ENCODE data around the gene TMEM175.
A peak's percentile ranks its signal among the peaks of the same experiment; 100 is the strongest.

Gene TMEM175, protein sequence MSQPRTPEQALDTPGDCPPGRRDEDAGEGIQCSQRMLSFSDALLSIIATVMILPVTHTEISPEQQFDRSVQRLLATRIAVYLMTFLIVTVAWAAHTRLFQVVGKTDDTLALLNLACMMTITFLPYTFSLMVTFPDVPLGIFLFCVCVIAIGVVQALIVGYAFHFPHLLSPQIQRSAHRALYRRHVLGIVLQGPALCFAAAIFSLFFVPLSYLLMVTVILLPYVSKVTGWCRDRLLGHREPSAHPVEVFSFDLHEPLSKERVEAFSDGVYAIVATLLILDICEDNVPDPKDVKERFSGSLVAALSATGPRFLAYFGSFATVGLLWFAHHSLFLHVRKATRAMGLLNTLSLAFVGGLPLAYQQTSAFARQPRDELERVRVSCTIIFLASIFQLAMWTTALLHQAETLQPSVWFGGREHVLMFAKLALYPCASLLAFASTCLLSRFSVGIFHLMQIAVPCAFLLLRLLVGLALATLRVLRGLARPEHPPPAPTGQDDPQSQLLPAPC

DNA sequence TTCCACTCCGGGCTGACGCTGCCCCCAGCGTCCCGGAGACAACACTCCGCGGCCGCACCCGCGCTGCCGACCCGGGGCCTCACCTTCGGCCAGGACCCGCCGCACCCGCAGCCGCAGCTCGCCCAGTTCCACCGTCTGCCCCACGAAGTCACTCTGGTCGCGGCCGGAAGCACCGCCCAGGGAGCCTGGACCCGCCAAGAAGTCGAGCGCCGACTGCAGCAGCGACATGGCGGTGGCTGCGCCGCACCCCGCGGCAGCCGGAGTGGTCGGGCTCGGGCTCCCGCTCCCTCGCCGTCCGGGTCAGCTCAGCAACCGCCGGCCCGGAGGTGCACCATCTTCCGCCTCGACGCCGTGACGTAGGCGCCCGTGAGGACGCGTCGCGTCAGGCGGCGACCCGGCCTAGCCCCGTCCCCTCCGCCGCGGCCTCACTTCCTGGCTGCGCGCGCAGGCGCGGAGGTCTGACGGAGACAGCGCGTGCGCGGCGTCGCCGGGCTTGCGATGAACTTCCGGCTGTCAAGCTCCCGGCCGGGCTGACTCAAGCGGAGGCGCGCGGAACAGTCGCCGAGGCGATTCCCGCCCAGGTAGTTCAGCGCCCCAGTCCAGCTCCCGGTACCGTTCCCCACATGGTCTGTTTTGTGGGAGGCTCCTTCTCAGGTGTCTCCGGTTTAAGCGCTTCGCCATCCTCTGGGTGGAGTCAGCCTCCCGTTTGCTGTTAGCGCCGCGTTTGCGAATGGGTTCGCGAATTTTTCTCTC is at the start of gene TMEM175, which contains the start of gene GAK:
Gene TMEM175, plus strand, starts transcription at position 501 of the 753 bp plus-strand sequence. CDS start 15,280 bp downstream, outside the sequence.
Gene GAK, minus strand, starts transcription at position 357 of the 753 bp plus-strand sequence. Its CDS starts 129 bp downstream, at position 228.
- peak; percentile 100 for DNase-seq

- no peak for DNase-seq
Measured at GRCh38 chr4:882646-883045, 49.6 kb upstream of the TMEM175 start.

DNA sequence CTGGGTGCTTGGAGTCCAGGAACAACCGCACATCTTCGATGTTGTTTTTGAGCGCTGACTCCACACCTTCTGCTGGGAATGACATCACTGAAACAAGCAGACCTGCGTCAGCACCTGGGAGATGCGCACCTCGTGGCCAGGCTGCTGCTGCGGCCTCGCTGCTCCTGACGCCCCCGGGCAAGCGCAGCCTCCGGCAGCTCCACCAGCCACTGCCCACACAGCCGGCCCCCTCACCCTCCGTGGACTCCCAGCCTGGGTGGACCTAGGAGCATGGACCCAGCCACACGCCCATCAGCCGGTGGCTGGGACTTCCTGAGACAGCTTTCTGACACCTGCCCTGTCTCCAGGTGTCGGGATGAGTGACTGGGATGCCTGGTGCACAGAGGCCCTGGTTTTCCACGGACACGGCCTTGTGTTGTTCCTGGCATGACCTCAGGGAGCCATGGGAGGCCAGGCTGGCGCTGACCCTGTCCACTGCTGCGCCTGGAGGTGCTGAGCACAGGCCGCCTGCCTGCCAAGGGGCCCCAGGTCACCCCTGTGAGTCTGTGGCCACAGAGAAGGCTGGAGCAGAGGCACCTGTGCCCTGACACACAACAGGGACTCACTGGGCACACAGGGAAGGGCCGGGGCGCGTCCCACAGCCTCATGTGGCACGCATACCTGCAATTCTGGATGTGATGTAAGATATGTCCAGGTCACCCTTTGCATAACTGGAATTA is 48.7 kb upstream of the TMEM175 start:
- no peak for DNase-seq

DNA sequence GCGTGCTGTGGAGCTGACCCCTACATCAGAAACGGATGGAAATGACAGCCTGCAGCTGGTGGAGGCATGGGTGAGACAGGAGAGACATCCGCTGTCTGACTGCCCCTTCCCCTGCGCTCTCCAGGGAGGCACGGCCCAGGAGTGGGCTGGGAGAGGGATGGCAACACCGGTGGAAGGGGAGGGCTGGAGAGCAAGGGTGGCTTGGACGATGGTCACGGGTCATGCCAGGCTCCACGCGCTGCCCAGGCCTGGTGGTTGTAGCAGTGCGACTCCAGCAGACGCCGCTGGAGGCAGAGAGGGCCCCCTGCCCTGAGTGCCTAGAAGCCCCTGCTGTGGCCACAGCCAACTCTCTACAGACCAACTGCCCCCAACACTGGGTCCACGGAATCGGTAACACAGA is 48.0 kb upstream of the TMEM175 start:
- DNase-seq, result no peak

DNA sequence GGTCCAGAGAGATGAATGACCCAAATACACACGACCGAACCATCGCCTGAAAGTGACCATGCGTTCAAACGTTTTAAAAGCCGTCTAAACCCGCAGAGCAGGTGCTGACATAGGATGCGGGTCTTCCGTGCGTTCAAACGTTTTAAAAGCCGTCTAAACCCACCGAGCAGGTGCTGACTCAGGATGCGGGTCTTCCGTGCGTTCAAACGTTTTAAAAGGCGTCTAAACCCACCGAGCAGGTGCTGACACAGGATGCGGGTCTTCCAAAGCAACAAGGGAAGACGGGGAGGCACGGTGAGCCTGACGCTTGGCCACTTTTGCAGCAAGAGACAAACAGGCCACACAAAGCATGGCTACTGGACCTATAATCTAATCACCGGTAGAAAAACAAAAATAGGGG is 47.4 kb upstream of the TMEM175 start:
- no peak for DNase-seq

- DNase-seq, result no peak
Measured at GRCh38 chr4:885353-885752, 46.9 kb upstream of the TMEM175 start.

GRCh38 chr4:886244-886643 is 46.0 kb upstream of the TMEM175 start:
- no peak for DNase-seq

GRCh38 chr4:887034-887763 is 45.1 kb upstream of the TMEM175 start:
- DNase-seq, result no peak

DNA sequence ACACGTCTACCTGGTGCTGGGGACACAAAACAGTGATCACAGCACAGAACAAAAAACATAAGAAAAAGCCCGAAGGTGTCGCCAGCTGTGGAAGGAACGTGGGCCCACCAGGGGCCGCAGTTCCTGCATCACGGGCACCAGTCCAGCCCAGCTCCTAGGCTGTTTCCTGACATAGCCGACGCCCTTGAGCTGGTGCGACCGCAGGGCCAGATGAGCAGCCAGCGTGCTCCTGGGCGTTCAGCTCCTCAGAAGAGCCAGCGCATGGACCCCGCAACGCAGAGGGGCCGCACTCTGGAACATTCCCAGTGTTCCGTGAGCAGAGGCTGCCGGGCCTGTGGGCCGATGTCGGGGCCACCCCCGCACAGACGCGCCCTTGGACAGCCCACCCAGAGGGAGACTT is 44.2 kb upstream of the TMEM175 start:
- DNase-seq, result no peak

- DNase-seq, result no peak
Measured at GRCh38 chr4:889516-889915, 42.7 kb upstream of the TMEM175 start.

DNA sequence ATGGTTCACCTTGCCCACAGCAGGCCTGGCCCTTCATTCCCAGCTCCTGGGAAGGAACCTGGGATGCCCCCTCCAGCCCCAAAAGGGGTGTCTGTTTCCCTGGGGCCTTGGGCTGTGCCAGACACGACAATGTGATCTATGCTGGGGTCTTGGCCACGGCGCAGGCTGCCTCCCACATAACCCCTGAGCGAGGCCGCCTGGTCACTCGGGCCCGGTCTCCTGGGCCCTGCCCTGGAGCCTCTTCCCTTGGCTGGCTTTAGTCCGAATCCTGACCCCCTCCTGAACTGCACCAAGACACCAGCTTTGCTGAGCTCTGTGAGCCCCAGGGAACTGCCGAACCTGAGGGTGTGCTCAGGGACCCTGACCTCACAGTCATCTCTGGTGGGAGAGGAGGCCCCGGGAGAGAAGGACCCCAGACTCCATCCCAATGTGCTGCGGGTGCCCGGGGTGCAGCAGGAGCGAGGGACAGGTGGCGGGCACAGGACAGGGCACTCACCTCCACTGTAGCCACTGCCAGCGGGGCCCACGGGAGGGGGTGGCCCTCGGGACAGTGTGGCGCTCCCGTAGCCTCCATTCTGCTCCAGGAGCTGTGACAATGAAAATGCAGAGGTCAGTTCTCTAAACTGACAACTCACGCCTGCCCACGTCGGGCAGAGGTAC is 42.1 kb upstream of the TMEM175 start:
- DNase-seq, result no peak

DNA sequence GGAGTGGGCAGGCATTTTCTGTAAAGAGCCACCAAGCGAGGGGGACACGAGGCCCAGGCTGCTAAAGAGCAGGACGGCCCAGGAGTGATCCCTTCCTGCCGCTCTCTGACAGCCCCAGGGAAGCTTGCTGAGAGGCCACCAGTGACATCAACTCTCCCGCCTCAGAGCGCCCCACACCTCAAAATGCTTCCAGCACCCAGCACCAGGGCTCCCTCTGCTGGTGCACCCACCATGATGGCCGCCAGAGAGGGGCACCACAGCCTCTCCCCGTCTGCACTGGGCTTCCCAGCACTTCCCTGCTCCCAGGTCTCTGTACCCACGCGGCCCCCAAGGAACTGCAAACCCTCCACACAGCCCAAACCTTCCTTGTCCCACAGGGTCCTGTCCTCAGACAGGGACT is 40.5 kb upstream of the TMEM175 start:
- DNase-seq, result peak; percentile 41

- DNase-seq, result no peak
Measured at GRCh38 chr4:892780-893179, 39.5 kb upstream of the TMEM175 start.

DNA sequence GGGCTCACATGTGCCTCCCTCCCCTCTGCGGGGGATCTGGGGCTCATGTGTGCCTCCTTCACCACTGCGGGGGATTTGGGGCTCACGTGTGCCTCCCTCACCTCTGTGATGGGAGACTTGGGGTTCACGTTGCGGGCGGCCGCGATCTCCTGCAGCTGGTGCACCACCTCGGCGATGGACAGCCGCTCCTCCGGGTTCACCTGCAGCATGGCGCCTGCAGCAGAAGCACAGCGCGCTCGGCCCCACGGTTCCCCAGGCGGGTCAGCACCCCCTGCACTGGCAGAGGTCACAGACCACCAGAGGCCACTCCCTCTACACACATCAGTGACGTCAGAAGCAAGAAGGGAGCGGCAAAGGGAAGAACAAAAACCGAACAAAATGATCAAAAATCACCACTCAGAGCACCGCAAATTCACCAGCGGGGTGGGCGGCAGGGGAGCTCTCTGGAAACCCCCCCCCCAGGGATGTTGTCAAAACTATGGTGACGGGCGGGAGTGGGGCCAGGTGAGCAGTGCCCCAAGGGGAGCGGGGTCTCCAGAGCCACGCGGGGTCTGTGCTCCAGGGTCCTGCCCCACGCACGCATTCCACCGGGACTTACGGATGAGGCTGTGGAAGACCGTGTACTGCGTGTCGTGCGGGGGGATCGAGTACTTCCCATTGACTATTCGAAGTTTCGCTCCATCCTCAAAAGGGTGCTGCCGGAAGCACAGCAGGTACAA is 38.8 kb upstream of the TMEM175 start:
- no peak for DNase-seq

DNA sequence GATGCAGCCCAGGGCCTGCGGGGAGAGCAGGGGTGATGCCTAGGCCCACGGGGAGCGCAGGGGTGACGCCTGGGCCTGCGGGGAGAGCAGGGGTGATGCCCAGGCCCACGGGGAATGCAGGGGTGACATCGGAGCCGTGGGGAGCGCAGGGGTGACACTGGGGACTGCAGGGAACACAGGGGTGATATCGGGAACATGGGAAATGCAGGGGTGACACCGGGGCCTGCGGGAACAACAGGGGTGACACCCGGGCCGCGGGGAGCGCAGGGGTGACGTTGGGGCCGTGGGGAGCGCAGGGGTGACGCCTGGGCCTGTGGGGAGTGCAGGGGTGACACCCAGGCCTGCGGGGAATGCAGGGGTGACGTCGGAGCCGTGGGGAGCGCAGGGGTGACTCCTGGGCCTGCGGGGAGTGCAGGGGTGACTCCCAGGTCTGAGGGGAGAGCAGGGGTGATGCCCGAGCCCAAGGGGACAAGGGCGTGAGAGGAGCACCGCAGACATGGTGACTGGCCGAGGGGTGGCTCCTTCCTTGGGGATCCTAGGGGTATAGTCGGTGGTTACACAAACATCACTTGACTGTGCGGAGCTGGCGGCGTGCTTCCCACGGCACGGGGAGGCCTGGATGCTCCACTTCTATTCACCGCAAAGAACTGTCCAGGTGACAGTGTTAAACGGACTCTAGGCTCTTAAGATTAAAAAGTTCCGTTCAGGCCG is 38.1 kb upstream of the TMEM175 start:
- no peak for DNase-seq

GRCh38 chr4:895596-895995 is 36.7 kb upstream of the TMEM175 start:
- DNase-seq, result no peak

DNA sequence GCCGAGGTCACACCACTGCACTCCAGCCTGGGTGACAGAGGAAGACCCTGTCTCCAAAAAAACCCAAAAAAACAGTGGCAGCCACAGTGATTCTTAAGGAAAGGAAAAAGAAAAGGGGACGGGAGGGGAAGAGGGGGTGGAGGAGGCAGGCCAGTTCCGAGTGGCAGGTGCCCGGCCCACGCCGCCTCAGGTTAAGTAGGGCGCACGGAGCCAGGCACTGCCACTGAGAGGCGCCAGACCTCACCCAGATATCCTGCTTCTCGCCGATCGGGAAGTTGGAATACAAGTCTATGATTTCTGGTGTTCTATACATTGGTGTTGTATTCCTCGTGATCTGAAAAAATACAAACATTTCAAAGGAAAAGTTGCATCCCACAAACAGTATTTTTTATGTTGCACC is 36.0 kb upstream of the TMEM175 start:
- no peak for DNase-seq

- no peak for DNase-seq
Measured at GRCh38 chr4:896630-897029, 35.6 kb upstream of the TMEM175 start.

DNA sequence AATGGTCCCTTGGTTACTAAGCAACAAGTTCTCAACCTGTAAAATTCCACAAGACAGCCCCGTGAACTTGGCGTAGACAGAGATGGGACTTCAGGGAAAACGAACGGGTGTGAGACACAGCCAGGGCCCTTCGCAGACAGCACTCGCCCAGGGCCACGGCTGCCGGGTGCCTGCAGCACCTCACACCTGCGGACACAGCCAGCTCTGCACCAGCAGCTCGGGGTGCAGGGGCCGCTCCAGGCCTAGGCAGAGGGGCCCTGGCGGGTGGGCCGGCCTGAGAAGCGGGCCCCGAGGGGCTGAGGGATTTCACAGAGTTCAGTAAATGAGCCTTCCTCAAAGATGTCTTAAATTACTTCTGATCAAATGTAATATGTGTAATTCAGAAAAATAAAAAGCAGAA is 34.1 kb upstream of the TMEM175 start:
- DNase-seq, result no peak

GRCh38 chr4:898869-899555 is 33.2 kb upstream of the TMEM175 start:
- DNase-seq, result no peak

Data from DMS53 (cell line).